ENCODE results near the gene UBAP1L. TPM values are rescaled to one million over a fixed set of nuclear protein-coding genes. Genes with fewer than 3 reads are reported as not detected.

Gene UBAP1L
- total RNA-seq, 1 experiment from 2014 or later, result 3.0 TPM

- no peak overlapping the region for H3K27ac ChIP-seq (ENCODE audit: insufficient read length, low read depth, low read length)
These were observed 45.0 kb downstream of the UBAP1L start for GRCh38 chr15:65069779-65070546.

More at GRCh38 chr15:65069779-65070546, 45.0 kb downstream of the UBAP1L start:
- Histone ChIP-seq H3K4me1 (ENCODE audit: insufficient read depth, low read length) (peaks cover 5% of the 10 kb centered on the region), H3K9ac (ENCODE audit: extremely low read depth, insufficient read length, low read length) (no peak overlapping the region), H3K56ac (ENCODE audit: insufficient read length, low read depth, low read length) (no peak overlapping the region), H2BK120ac (ENCODE audit: low read depth, low read length, poor library complexity, severe bottlenecking) (no peak overlapping the region), H2BK20ac (ENCODE audit: low read depth, low read length, poor library complexity, severe bottlenecking) (no peak overlapping the region), H3K18ac (ENCODE audit: insufficient read length, low read depth, low read length) (no peak overlapping the region), H4K8ac (replicated peaks; ENCODE audit: insufficient read length, low read depth, low read length) (no peak overlapping the region), H4K91ac (ENCODE audit: insufficient read length, low read depth, low read length) (no peak overlapping the region), H3K27me3 (ENCODE audit: insufficient read depth, low read length) (no peaks in the 10 kb centered on the region), H3K79me2 (ENCODE audit: insufficient read depth, low read length) (no peaks in the 10 kb centered on the region), H3K4ac (ENCODE audit: low read depth, low read length) (no peak overlapping the region), H2BK5ac (ENCODE audit: insufficient read length, low read length) (no peak overlapping the region), H3T11ph (ENCODE audit: low read length) (no peak overlapping the region), H4K5ac (ENCODE audit: insufficient read length, low read depth, low read length) (no peak overlapping the region), H3K4me2 (ENCODE audit: insufficient read depth, insufficient read length, low read length) (no peak overlapping the region), H2AFZ (ENCODE audit: low read length) (no peak overlapping the region), H4K20me1 (ENCODE audit: control insufficient read depth, insufficient read depth, insufficient read length) (no peaks in the 10 kb centered on the region), H2BK15ac (ENCODE audit: low read depth, low read length) (no peak overlapping the region), H3K14ac (ENCODE audit: insufficient read depth, low read length) (no peak overlapping the region), H2AK5ac (ENCODE audit: insufficient read length, low read length) (no peak overlapping the region), H3K79me1 (ENCODE audit: insufficient read depth, low read depth, low read length, poor library complexity, severe bottlenecking) (no peaks in the 10 kb centered on the region), H3K23ac (ENCODE audit: insufficient read length, low read depth, low read length) (no peak overlapping the region), H3K9me3 (ENCODE audit: control insufficient read depth, low read depth, low read length) (no peaks in the 10 kb centered on the region), H2BK12ac (ENCODE audit: insufficient read length, low read depth, low read length) (no peak overlapping the region), H3K23me2 (ENCODE audit: insufficient read length, low read depth, low read length, poor library complexity, severe bottlenecking) (peaks cover 7% of the 10 kb centered on the region)
- Mint-ChIP-seq H3K9me3 (peaks cover 3 to 10% of the 10 kb centered on the region in 2 experiments; a peak in 3 of 5 replicates), H3K4me3 (no peak overlapping the region; a peak in 1 of 5 replicates), H3K36me3 (ENCODE audit: insufficient read depth in 1 of 3, low read depth in 3 of 3) (no peaks in the 10 kb centered on the region; a peak in 3 of 7 replicates), H3K27ac (no peak overlapping the region), H3K4me1 (peaks cover 36 to 37% of the 10 kb centered on the region in 2 experiments), H3K27me3 (ENCODE audit: low read depth) (peaks cover 8% of the 10 kb centered on the region)
- TF ChIP-seq CTCF (conservative IDR thresholded peaks at IDR 0.05), result no peak
- no peak for DNase-seq
- no CpG with 5 or more reads among the region's 5 CpGs for WGBS (ENCODE audit: extremely low coverage, insufficient read length, low lambda C conversion rate)

All from H9 (cell line).